ENCODE results near the gene SH3YL1.

DNA sequence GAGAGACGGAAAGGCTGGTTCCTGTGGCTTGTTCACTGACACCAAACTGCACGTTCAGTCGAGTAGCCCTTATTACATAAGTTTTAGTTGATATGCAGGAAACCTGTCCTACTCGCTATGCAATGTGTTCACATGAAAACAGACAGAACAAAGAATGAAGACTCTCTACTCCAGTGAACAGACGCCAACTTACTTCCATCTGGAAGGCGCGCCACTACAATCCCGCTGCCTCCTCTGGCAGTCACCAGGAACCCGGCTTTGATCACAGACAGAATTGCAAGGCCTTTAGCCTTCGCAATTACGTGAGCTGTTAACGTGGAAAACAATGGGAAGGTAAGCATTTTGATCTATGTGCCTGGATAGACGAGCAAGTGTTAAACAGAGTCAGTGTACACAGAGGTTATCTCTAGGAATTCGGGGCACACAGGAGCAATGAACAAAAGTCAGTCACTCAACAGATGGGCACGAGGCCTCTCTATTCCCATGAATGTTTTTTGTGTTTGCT is 14.2 kb downstream of the SH3YL1 start:
- no peak for TF ChIP-seq POLR2A (IDR thresholded peaks at IDR 0.05; ENCODE audit: low read depth, low read length)
- TF ChIP-seq TAF1 (IDR thresholded peaks at IDR 0.05; ENCODE audit: borderline replicate concordance, low read depth, low read length): no peak
- TF ChIP-seq POLR2AphosphoS5 (IDR thresholded peaks at IDR 0.05; ENCODE audit: low read depth, low read length): no peak
